Stimulated activated CD4-positive, alpha-beta T cell treated with anti-CD3 and anti-CD28 coated beads, Interleukin-12 subunit alpha, Interleukin-12 subunit beta, amount 100 ng/mL, for 4 hours (primary cell): ENCODE measurements around the gene REM1.
"Not testable (repeated sequence)": the region's sequence is repeated elsewhere in the genome, so short reads cannot be mapped to it uniquely, and the experiment has no call there.

Source experiments
- DNase-seq: peaks from one replicate; pipeline ENCODE4 v3.0.0-alpha.2; 2020

REM1 gene

GRCh38 chr20:31485450-31486339 lies 10.6 kb downstream of the REM1 start:
- DNase-seq = no peak

GRCh38 chr20:31488115-31488514 lies 13.0 kb downstream of the REM1 start:
- DNase-seq = no peak

- no peak for DNase-seq
Observed at GRCh38 chr20:31489152-31489551, 14.1 kb downstream of the REM1 start.

GRCh38 chr20:31490752-31491151 lies 15.7 kb downstream of the REM1 start:
- DNase-seq = no peak

GRCh38 chr20:31494131-31494530 lies 19.0 kb downstream of the REM1 start:
- DNase-seq = no peak

- DNase-seq = no peak
Observed at GRCh38 chr20:31496761-31497295, 21.7 kb downstream of the REM1 start.

GRCh38 chr20:31497838-31498540 lies 22.9 kb downstream of the REM1 start:
- no peak for DNase-seq

- no peak for DNase-seq
Observed at GRCh38 chr20:31500527-31500926, 25.4 kb downstream of the REM1 start.

- peak; percentile 76 for DNase-seq
Observed at GRCh38 chr20:31502884-31503673, 28.0 kb downstream of the REM1 start.

GRCh38 chr20:31505903-31506302 lies 30.8 kb downstream of the REM1 start:
- DNase-seq = no peak

GRCh38 chr20:31508517-31509244 lies 33.6 kb downstream of the REM1 start:
- no peak for DNase-seq

- DNase-seq = peak; percentile 85
Observed at GRCh38 chr20:31514154-31515071, 39.3 kb downstream of the REM1 start, which contains the start of gene HM13. HM13 (plus strand) TSS chr20:31514442; CDS start chr20:31514552, 110 bp downstream.

GRCh38 chr20:31515072-31515774 lies 40.1 kb downstream of the REM1 start:
- no peak for DNase-seq

- no peak for DNase-seq
Observed at GRCh38 chr20:31515775-31516107, 40.7 kb downstream of the REM1 start.

GRCh38 chr20:31516166-31516565 lies 41.1 kb downstream of the REM1 start:
- no peak for DNase-seq

- no peak for DNase-seq
Observed at GRCh38 chr20:31516651-31517050, 41.6 kb downstream of the REM1 start.

- no peak for DNase-seq
Observed at GRCh38 chr20:31517373-31517772, 42.3 kb downstream of the REM1 start.

GRCh38 chr20:31521267-31521666 lies 46.2 kb downstream of the REM1 start:
- not testable (repeated sequence) for DNase-seq

GRCh38 chr20:31522731-31523130 lies 47.6 kb downstream of the REM1 start:
- no peak for DNase-seq
